PC-3 (cell line): ENCODE results near the gene MRPL33. TPM values are rescaled to one million over a fixed set of nuclear protein-coding genes. Genes with fewer than 3 reads are reported as not detected.

Source experiments
- ATAC-seq: fragments of 200-7000 bp; cut with Tn5 transposase; 2 replicates; pipeline ENCODE4 v1.9.1; 2020; ENCODE audit warnings: mild to moderate bottlenecking, moderate library complexity
- BruUV-seq: library from RNA; stranded (reverse); fragments of 400-500 nt; replicated peaks from 2 replicates; lab custom pipeline; 2021; lab: Mats Ljungman, UMichigan
- CTCF ChIA-PET: fragments of 300-600 bp; sonication (Branson Sonifier 250); formaldehyde crosslinking; loops from one replicate; lab custom pipeline; 2022; ENCODE audit warnings: antibody characterized with exemption; lab: Charles Lee
- POLR2A ChIA-PET: fragments of 300-600 bp; sonication (Branson Sonifier 250); formaldehyde crosslinking; loops from one replicate; lab custom pipeline; 2022; ENCODE audit warnings: antibody characterized with exemption; ENCODE audit not compliant: unreplicated experiment; lab: Charles Lee
- DNase-seq: peaks from one replicate; pipeline ENCODE4 v3.0.0-alpha.2; 2015
- H2AFZ ChIP-seq: fragments of 300-600 bp; sonication (generic); 2 replicates; pipeline ENCODE4 v1.6.0; 2016; ENCODE audit warnings: antibody characterized with exemption, low read length
- H3F3A ChIP-seq: fragments of 300-600 bp; sonication (generic); one replicate; pipeline ENCODE4 v1.6.0; 2017; ENCODE audit warnings: antibody characterized with exemption, low read length, control low read depth, mild to moderate bottlenecking; ENCODE audit not compliant: unreplicated experiment
- H3K27ac ChIP-seq: fragments of 300-600 bp; sonication (generic); 2 replicates; pipeline ENCODE4 v1.5.1; 2016; ENCODE audit warnings: mild to moderate bottlenecking, low read length
- H3K27me3 ChIP-seq: fragments of 300-600 bp; sonication (generic); 2 replicates; pipeline ENCODE4 v1.6.1; 2016; ENCODE audit warnings: low read length, mixed read lengths
- H3K36me3 ChIP-seq: fragments of 300-600 bp; sonication (generic); 2 replicates; pipeline ENCODE4 v1.6.1; 2016; ENCODE audit warnings: low read depth, mixed run types, low read length, mixed read lengths
- H3K4me1 ChIP-seq: fragments of 300-600 bp; sonication (generic); 2 replicates; pipeline ENCODE4 v1.5.1; 2016; ENCODE audit warnings: low read length; ENCODE audit not compliant: insufficient read depth
- H3K4me2 ChIP-seq: fragments of 300-600 bp; sonication (generic); 2 replicates; pipeline ENCODE4 v1.6.0; 2016; ENCODE audit warnings: low read length
- H3K4me3 ChIP-seq: fragments of 300-600 bp; sonication (generic); 2 replicates; pipeline ENCODE4 v1.5.1; 2016; ENCODE audit warnings: mild to moderate bottlenecking, low read length, mixed read lengths
- H3K79me2 ChIP-seq: fragments of 300-600 bp; sonication (generic); 2 replicates; pipeline ENCODE4 v1.6.1; 2017; ENCODE audit warnings: low read length, mixed read lengths
- H3K9ac ChIP-seq: fragments of 300-600 bp; sonication (generic); 2 replicates; pipeline ENCODE4 v1.6.0; 2016; ENCODE audit warnings: mild to moderate bottlenecking, low read length
- H3K9me2 ChIP-seq: fragments of 300-600 bp; sonication (generic); replicated peaks from 2 replicates; pipeline ENCODE4 v1.6.1; 2016; ENCODE audit warnings: mixed run types, low read length, mixed read lengths
- H3K9me3 ChIP-seq: fragments of 300-600 bp; sonication (generic); 2 replicates; pipeline ENCODE4 v1.6.1; 2016; ENCODE audit warnings: low read length, mixed read lengths
- H4K20me1 ChIP-seq: fragments of 300-600 bp; sonication (generic); 2 replicates; pipeline ENCODE4 v1.6.1; 2016; ENCODE audit warnings: low read length, mixed read lengths
- EZH2 ChIP-seq: fragments of 300-600 bp; sonication (generic); IDR thresholded peaks from one replicate; pipeline ENCODE4 v1.6.1; 2017; ENCODE audit warnings: antibody characterized with exemption, mild to moderate bottlenecking, low read length; ENCODE audit not compliant: unreplicated experiment
- EZH2phosphoT487 ChIP-seq: fragments of 300-600 bp; sonication (generic); IDR thresholded peaks from 2 replicates; pipeline ENCODE4 v1.6.1; 2018; ENCODE audit warnings: mild to moderate bottlenecking, antibody characterized with exemption, low read length, borderline replicate concordance
- intact Hi-C: fragments of 100-400 bp; cut with micrococcal nuclease; formaldehyde crosslinking; loops from 2 replicates; pipeline ENCODE4 v1.9.0; 2023
- total RNA-seq: library from RNA; depleted of rRNA; stranded (reverse); fragments of >200 nt; gene quantifications from 2 replicates; pipeline ENCODE4 v1.2.3, GENCODE V29; 2014
- TF ChIP-seq, protein P1 (sequence below): fragments of 300-600 bp; sonication (generic); conservative IDR thresholded peaks from 2 replicates; pipeline ENCODE4 v1.5.1; 2017; ENCODE audit warnings: antibody characterized with exemption, low read depth, mild to moderate bottlenecking, low read length

MRPL33 gene
- total RNA-seq, 1 experiment from 2014 or later, result 110 TPM

DNA sequence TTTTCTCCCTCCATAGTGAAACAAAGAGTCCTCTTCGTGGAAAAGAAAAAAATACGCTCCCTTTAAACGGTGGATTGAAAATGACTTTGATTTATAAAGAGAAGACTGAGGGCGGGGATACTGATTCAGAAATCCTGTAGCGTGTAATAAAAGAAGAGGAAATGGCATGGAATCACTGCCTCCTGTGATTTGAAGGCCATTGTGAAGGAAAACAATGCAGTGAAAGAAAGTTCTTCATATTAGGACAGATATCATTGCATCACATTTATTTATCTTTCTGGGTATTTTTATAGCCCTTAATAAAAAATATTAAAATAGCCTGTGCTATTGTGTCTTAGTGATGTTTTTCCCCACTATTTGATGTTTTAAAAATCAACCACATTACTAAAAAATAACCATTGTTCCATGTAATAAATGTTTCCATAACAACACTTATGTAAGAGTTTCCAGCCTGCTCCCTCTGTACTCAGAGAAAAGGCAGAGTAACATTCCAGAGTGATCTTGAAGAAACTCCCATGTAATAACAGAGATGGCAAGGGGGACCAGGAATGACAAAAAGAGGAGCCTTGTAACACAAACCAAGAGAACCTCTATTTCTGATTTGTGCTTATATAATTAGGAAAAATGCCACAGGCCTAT lies 8.0 kb downstream of the MRPL33 start:
- Histone ChIP-seq H3K9me3 (no peaks in the 10 kb centered on the region), H3K9ac (no peak overlapping the region), H3K9me2 (no peaks in the 10 kb centered on the region), H2AFZ (no peak overlapping the region), H3K4me1 (peaks cover 15% of the 10 kb centered on the region), H3K4me2 (no peak overlapping the region), H3K27ac (no peak overlapping the region), H3K27me3 (no peaks in the 10 kb centered on the region), H4K20me1 (peaks cover 10% of the 10 kb centered on the region), H3K79me2 (peaks cover 55% of the 10 kb centered on the region), H3F3A (no peaks in the 10 kb centered on the region), H3K36me3 (peaks cover 36% of the 10 kb centered on the region), H3K4me3 (no peak overlapping the region)
- no TSS peak for BruUV-seq
- CTCF ChIA-PET, result interaction anchor here (0.7 kb wide), 1 partner anchor 43 kb away, joined by 3 read pairs; no protein-coding TSS in a partner anchor
- no peak for DNase-seq
- no peak for ATAC-seq
- intact Hi-C loops, result loop anchor here (10.0 kb wide), 3 partner anchors 75 to 175 kb away; partner anchors contain the start of genes BABAM2 and RBKS
- POLR2A ChIA-PET, result no interaction called here
- TF ChIP-seq, protein P1, sequence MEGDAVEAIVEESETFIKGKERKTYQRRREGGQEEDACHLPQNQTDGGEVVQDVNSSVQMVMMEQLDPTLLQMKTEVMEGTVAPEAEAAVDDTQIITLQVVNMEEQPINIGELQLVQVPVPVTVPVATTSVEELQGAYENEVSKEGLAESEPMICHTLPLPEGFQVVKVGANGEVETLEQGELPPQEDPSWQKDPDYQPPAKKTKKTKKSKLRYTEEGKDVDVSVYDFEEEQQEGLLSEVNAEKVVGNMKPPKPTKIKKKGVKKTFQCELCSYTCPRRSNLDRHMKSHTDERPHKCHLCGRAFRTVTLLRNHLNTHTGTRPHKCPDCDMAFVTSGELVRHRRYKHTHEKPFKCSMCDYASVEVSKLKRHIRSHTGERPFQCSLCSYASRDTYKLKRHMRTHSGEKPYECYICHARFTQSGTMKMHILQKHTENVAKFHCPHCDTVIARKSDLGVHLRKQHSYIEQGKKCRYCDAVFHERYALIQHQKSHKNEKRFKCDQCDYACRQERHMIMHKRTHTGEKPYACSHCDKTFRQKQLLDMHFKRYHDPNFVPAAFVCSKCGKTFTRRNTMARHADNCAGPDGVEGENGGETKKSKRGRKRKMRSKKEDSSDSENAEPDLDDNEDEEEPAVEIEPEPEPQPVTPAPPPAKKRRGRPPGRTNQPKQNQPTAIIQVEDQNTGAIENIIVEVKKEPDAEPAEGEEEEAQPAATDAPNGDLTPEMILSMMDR, result no peak
- TF ChIP-seq EZH2phosphoT487 (no peak), EZH2 (no peak)

DNA sequence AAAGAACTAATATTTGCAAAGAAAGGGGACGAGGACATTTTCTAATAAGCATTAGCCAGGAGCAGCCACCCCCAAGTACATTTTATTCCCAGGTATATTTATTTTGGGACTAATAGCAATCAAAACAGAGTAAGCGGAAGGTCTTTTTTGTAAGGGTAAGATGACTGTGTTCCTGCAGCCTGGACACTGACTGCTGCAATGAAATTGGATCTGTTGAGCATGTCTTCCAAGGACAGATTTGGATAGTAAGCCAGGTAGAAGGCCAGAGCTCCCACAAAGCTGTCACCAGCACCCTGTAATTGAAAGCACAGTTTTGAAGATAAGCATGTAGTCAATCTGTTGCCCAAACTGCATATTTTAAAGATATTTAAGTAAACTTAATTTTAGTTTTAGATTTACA lies 10.0 kb downstream of the MRPL33 start:
- POLR2A ChIA-PET, result no interaction called here
- no peak overlapping the region for H2AFZ ChIP-seq
- CTCF ChIA-PET, result no interaction called here

DNA sequence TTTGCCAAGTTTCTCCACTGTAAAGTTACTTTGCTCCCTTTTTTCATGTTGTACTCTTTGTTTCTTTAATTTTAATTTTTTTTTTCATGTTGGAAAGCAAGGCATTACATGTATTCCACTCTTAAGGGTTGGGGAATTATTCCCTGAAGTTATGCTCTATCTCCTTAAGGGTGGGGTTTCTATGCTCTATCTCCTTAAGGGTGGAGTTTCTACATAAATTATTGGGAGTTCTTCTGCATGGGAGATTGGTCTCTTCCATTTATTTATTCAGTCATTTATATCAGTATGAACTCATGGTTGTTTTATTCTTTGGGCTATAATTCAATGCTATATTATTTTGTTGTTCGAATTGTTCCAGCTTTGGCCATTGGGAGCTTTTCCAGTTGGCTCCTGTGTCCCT lies 11.2 kb downstream of the MRPL33 start:
- intact Hi-C loops, result no loop called here
- no peaks in the 10 kb centered on the region for H3K4me1 ChIP-seq
- ATAC-seq, result no peak
- H3K9me3 ChIP-seq, result no peaks in the 10 kb centered on the region
- no TSS peak for BruUV-seq
- no peak overlapping the region for H3K4me2 ChIP-seq
- no peak overlapping the region for H3K9ac ChIP-seq
- no peaks in the 10 kb centered on the region for H3K9me2 ChIP-seq
- ChIA-PET CTCF (no interaction called here), POLR2A (no interaction called here)
- no peak for DNase-seq
- no peak overlapping the region for H2AFZ ChIP-seq
- no peak overlapping the region for H3K4me3 ChIP-seq
- peaks cover 5% of the 10 kb centered on the region for H4K20me1 ChIP-seq
- no peaks in the 10 kb centered on the region for H3F3A ChIP-seq
- H3K36me3 ChIP-seq, result peaks cover 17% of the 10 kb centered on the region
- no peaks in the 10 kb centered on the region for H3K27me3 ChIP-seq
- TF ChIP-seq, protein P1, result no peak
- TF ChIP-seq EZH2phosphoT487 (no peak), EZH2 (no peak)
- H3K79me2 ChIP-seq, result peaks cover 23% of the 10 kb centered on the region
- H3K27ac ChIP-seq, result no peak overlapping the region

More for the DNA sequence above, 10.0 kb downstream of the MRPL33 start:
- intact Hi-C loops, result no loop called here
- TF ChIP-seq EZH2phosphoT487 (no peak), EZH2 (no peak)
- TF ChIP-seq, protein P1, result no peak
- peaks cover 28% of the 10 kb centered on the region for H3K36me3 ChIP-seq
- no peaks in the 10 kb centered on the region for H3K9me3 ChIP-seq
- peaks cover 3% of the 10 kb centered on the region for H3K4me1 ChIP-seq
- H3K4me2 ChIP-seq, result no peak overlapping the region
- H3K79me2 ChIP-seq, result peaks cover 35% of the 10 kb centered on the region
- H3K27me3 ChIP-seq, result no peaks in the 10 kb centered on the region
- H3K4me3 ChIP-seq, result no peak overlapping the region
- no peak overlapping the region for H3K9ac ChIP-seq
- H3F3A ChIP-seq, result no peaks in the 10 kb centered on the region
- no peaks in the 10 kb centered on the region for H3K9me2 ChIP-seq
- peaks cover 8% of the 10 kb centered on the region for H4K20me1 ChIP-seq
- H3K27ac ChIP-seq, result no peak overlapping the region
- no TSS peak for BruUV-seq
- DNase-seq (no peak), ATAC-seq (no peak)
